CD4-positive, alpha-beta T cell treated with Interleukin-21 for 1 hour (primary cell): ENCODE data around the gene PDE4B.

Experiments used
- DNase-seq: peaks from one replicate; pipeline ENCODE4 v3.0.0-alpha.2; 2020

PDE4B gene

DNA sequence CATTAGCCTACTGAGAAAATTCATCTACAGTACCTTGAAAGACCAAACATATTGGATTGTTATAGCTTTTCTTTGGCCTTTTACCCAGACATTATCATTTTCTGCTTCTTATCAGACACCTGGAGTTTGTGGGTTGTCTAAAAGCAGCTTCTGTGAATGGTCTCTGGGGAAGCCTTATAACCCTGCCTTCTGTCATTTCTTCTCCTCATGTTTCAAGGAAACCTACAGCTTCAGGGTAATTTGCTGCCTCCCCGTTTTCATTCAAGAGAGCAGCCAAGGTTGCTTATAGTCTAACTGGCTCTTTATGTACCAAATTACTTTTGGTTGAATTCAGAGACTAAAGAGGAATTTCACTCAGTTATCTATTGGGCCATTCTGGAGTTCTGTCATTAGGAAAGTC is 453.0 kb downstream of the PDE4B start:
- DNase-seq: no peak

- DNase-seq: peak; percentile 13
These were observed 453.9 kb downstream of the PDE4B start for GRCh38 chr1:66246351-66247269.

DNA sequence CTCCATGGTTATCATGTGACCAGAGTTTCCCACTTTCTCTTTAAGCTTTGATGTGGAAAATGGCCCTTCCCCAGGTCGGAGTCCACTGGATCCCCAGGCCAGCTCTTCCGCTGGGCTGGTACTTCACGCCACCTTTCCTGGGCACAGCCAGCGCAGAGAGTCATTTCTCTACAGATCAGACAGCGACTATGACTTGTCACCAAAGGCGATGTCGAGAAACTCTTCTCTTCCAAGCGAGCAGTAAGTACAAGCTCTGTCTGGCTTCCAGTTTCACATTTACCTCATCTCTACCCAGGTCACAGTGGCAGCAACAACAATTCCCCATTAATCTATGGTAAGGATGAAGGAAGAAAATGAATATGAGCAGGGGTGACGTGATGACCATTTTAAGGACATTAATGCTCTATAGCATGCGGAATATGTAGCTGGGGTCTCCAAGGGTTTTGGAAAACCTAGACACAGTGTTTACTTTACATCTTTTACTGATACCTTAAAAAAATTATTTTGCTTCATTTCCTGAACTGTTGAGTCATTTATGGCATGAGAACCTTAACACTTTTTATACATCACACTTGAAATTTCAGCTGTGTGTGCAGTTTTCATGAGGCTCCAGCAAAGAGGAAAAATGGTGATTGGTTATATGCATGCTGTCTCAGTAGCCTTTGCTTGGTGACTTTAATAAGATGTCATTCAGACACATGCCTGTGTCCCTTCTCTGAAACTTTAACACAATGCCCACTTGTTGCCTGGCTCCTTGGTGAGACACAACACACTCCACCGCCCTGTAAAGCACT is 454.9 kb downstream of the PDE4B start:
- peak; percentile 39 for DNase-seq

DNA sequence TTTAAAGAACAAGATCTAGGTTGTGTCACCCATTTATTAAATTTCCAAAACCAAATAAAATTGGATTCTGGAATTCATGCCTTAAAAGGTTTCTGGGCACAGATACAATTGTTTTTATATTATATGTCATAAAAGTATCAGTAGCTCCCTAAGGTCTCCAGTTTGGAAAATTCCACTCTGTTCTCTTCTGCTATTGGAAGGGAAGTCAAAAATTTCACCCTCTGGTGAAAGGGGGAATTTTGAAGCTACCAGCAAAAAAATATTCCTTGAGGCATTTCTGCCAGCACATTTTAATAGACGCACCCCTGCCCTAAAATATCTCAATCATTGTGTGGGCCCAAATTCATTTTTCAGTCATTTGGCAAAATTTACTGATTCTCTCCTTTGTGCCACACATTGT is 455.6 kb downstream of the PDE4B start:
- no peak for DNase-seq

- DNase-seq: no peak
These were observed 456.1 kb downstream of the PDE4B start for GRCh38 chr1:66248746-66249145.

DNA sequence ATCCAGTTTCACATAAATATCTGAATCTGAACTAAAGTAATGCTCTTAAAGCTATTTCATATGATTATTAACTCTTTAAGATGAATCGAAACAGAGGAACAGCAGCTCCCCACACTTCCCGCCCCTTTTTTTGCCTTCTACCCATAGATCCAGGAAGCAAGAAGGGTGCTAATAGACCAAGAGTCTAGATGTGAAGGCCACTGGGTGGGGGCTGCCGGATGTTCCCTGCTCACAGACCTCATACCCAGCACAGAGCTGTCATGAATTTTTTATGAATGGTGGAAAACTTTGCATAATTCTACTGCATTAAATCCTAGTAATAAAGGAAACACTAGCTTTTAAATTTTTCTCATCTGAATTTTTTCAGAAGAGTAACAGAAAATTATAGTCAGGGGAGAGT is 457.4 kb downstream of the PDE4B start:
- no peak for DNase-seq

- no peak for DNase-seq
These were observed 457.8 kb downstream of the PDE4B start for GRCh38 chr1:66250478-66250877.

GRCh38 chr1:66251546-66251945 is 458.9 kb downstream of the PDE4B start:
- no peak for DNase-seq

GRCh38 chr1:66253330-66253921 is 460.7 kb downstream of the PDE4B start:
- DNase-seq: peak; percentile 71

GRCh38 chr1:66254785-66255184 is 462.1 kb downstream of the PDE4B start:
- no peak for DNase-seq

DNA sequence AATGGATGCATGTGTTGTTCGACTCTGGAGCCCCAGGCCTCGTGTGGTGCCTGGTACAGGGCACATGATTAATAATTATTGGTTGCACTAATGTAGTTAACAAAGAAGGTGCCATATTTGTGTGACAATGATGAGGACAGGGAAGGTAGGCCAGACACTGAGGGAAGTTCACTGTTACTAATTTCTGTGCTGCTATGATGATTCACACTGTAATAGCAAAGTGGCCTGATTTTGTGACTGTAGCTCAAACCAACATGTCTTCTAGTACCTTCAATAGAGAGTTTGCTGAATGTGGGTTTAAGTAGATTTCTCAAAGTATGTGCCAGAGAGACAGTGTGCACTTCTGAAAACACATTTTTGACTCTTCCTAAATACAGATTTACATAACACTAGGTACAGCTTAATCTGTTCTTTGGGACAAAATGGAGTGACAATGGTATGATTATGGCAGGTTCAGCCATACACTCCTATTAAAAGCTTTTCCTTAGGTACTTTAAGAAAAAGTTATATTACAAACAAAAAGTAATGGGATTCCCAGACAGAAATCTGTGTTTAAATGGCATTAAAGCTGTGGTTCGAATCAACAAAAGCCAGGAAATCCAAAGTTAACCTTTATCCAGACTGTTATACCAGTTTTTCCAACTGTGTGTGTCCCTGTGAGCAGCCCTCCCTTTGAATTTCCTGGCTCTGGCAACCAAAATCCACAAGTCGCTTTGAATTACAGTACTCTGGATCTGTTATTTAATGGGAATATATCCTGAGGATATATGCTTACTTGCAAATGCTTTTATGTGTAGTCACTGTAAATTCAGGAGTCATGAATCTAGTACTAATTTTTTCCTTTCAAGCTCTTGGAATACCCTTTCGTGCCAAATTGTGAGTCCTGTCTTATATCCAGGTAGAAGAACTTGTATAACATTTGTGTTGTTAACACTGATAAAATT is 464.2 kb downstream of the PDE4B start:
- no peak for DNase-seq

DNA sequence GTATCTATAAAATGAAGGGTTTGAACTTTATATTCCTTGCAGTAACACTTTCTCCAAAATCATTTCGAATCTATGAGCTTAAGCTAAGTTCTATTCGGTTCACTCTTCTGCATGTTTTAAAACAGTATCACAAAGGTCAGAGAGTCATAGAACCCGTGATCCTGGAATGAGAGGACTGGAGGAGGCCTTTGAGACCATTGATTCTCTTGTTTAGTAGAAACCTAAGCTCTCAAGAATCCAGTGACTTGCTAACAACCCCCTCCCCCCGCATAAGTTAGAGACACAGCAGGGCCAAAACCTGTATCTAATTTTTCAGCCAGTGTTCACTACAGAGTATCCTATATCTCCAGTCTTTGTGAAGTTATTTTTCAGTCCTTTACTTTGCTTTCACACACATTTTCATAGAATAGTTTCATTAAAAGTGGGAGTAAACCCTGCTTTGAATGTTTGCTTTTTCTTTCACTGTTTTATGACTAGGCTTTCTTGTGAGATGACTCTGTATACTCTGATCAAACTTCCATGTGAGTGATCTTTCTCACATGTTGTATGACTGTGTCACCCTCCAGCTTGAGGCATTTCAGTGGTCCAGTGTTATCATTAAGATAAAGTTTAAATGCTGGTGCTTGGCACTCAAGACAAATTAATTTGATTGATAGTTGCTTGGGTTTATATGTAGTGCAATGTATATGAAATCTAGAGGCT is 465.9 kb downstream of the PDE4B start:
- DNase-seq: no peak

GRCh38 chr1:66261364-66261763 is 468.7 kb downstream of the PDE4B start:
- no peak for DNase-seq

- no peak for DNase-seq
These were observed 469.7 kb downstream of the PDE4B start for GRCh38 chr1:66262208-66262963.

DNA sequence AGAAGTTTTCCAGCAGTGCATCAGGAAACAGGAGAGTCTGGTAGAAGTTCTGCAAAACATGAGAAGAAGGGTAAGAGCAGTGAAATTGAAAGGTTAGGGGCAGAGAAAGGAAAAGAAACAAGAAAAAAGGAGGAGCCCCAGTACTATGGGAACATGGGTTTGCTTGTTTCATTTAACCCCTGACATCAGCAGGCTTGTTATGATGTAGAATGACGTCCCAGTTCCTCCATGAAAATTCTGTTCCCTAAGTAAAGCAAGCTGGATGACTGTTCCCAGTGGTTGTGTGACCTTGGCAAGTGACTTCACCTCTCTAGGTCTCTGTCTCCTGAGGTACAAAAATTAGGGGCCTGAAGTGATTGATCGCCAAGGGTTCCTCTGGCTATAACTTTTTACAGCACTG is 472.6 kb downstream of the PDE4B start:
- no peak for DNase-seq

GRCh38 chr1:66265796-66266195 is 473.1 kb downstream of the PDE4B start:
- DNase-seq: no peak

DNA sequence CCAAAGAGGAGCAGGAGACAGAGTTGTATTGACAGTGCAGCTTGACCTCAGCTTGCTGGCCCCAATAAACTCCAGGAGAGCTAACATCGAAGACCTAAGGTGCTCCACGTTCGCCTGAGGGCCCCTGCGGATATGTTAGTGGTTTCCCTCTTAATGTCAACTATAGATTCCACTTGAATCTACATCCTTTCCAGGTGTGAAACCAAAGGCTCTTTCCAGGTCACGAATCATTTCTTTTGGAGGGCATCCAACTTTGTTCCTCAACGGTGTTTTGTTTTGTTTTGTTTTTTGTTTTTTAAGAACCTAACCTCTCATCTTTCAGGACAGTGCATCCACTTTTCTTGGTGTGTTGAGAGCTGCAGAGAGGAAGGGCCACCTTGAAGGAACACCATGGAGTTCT is 473.7 kb downstream of the PDE4B start:
- no peak for DNase-seq

GRCh38 chr1:66266756-66267155 is 474.1 kb downstream of the PDE4B start:
- DNase-seq: no peak

GRCh38 chr1:66267201-66267940 is 474.7 kb downstream of the PDE4B start:
- DNase-seq: no peak

GRCh38 chr1:66269222-66269621 is 476.5 kb downstream of the PDE4B start:
- no peak for DNase-seq
